Vagina (tissue), 2 donors: ENCODE results near the gene PACS2. TPM values are rescaled to one million over a fixed set of nuclear protein-coding genes. Genes with fewer than 3 reads are reported as not detected.

Experiments used
- DNase-seq, 2 donors: peaks; one replicate each; pipeline ENCODE4 v3.0.0-alpha.2; 2017; ENCODE audit errors: extremely low spot score in 2 of 2
- H3K27ac ChIP-seq: fragments of 200-600 bp; sonication (generic); one replicate; pipeline ENCODE4 v1.5.1; 2019
- H3K27me3 ChIP-seq: fragments of 200-600 bp; sonication (generic); one replicate; pipeline ENCODE4 v1.5.1; 2019
- H3K36me3 ChIP-seq, 2 donors: fragments of 200-600 bp; sonication (generic); one replicate each; pipeline ENCODE4 v1.5.1; 2017 to 2019
- H3K4me1 ChIP-seq: fragments of 200-600 bp; sonication (generic); one replicate; pipeline ENCODE4 v1.5.1; 2019
- H3K4me3 ChIP-seq, 2 donors: fragments of 200-600 bp; sonication (generic); 1 replicate in 1 of 2; 2 replicates in 1 of 2; pipeline ENCODE4 v1.5.1; 2016 to 2019
- H3K9me3 ChIP-seq: fragments of 200-600 bp; sonication (generic); one replicate; pipeline ENCODE4 v1.5.1; 2019
- CTCF ChIP-seq, 3 experiments: fragments of 450-650 bp in 2 of 3; fragments of 200-600 bp in 1 of 3; sonication (generic) in 1 of 3; IDR thresholded peaks; one replicate each; pipeline ENCODE4 v1.5.1; 2017 to 2019; ENCODE audit warnings: antibody characterized with exemption in 3 of 3, mild to moderate bottlenecking in 2 of 3, moderate library complexity in 2 of 3
- POLR2A ChIP-seq, 2 donors: fragments of 450-650 bp; IDR thresholded peaks; one replicate each; pipeline ENCODE4 v1.6.1; 2017; ENCODE audit warnings: antibody characterized with exemption in 2 of 2, mild to moderate bottlenecking in 2 of 2, moderate library complexity in 2 of 2
- POLR2AphosphoS5 ChIP-seq, 2 donors: sonication (generic); formaldehyde crosslinking; IDR thresholded peaks; one replicate each; pipeline ENCODE4 v1.9.0; 2017; ENCODE audit warnings: antibody characterized with exemption in 2 of 2, mild to moderate bottlenecking in 2 of 2, low read depth in 1 of 2; ENCODE audit not compliant: insufficient read depth in 1 of 2
- intact Hi-C: fragments of 100-400 bp; cut with DNase I; formaldehyde crosslinking; loops from one replicate; pipeline ENCODE4 v1.15.1; 2023
- total RNA-seq: library from RNA; depleted of rRNA; stranded (reverse); fragments of >200 nt; gene quantifications from one replicate; pipeline ENCODE4 v1.2.3, GENCODE V29; 2016

PACS2 gene
- total RNA-seq, 1 donor from 2014 or later, result 64.8 TPM

- H3K36me3 ChIP-seq, result no peaks in the 10 kb centered on the region
- no peaks in the 10 kb centered on the region for H3K27me3 ChIP-seq
- no peak for DNase-seq
- peaks cover 32% of the 10 kb centered on the region for H3K4me1 ChIP-seq
- no peak overlapping the region for H3K27ac ChIP-seq
- H3K9me3 ChIP-seq, result no peaks in the 10 kb centered on the region
- H3K4me3 ChIP-seq, result no peak overlapping the region
- no peak for TF ChIP-seq CTCF (IDR thresholded peaks at IDR 0.05)
- no peak for TF ChIP-seq POLR2A (IDR thresholded peaks at IDR 0.05)
- TF ChIP-seq POLR2AphosphoS5 (IDR thresholded peaks at IDR 0.05; ENCODE audit: insufficient read depth in 1 of 2, low read depth in 1 of 2), result no peak
- intact Hi-C loops, result no loop called here
These were observed 21.4 kb downstream of the PACS2 start for GRCh38 chr14:105335735-105336476.

DNA sequence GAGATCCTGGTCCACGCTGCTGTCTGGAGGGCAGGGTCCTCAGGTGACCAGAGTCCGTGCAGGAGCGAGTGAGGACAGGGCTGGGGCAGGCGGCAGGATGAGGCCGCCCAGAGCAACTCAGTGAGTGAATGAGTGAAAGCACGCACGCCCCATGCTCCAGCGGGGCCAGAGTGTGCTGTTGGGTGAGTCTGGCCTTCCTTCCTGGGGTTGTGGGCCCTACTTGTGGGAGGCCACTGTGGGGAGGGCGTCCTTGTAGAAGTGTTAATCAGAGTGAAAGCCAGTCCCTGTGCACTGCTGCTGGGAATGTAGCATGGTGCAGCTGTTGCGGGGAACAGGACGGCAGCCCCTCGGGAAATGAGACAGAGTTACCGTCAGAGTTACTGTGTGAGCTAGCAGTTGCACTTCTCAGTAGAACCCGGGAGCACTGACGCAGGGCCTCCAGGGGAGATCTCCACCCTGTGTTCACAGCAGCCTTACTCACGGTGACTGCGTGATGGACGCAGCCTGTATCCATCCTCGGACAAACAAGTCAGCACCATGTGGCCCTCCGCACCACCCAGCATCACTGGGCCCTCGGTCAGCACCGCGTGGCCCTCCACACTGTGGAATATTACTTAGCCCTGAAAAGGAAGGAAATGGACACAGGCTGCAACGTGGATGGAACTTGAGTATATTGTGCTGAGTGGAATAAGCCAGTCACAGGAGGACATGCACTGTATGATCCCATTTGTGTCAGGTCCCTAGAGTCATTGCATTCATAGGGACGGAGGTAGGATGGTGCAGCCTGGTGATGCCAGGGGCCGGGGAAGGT lies 22.1 kb downstream of the PACS2 start:
- Histone ChIP-seq H3K27me3 (no peaks in the 10 kb centered on the region), H3K9me3 (no peaks in the 10 kb centered on the region), H3K36me3 (no peaks in the 10 kb centered on the region), H3K4me3 (no peak overlapping the region), H3K27ac (no peak overlapping the region), H3K4me1 (peaks cover 31% of the 10 kb centered on the region)
- no peak for DNase-seq
- intact Hi-C loops, result no loop called here
- TF ChIP-seq CTCF (IDR thresholded peaks at IDR 0.05) (no peak), POLR2AphosphoS5 (IDR thresholded peaks at IDR 0.05; ENCODE audit: insufficient read depth in 1 of 2, low read depth in 1 of 2) (no peak), POLR2A (IDR thresholded peaks at IDR 0.05) (no peak)

GRCh38 chr14:105337433-105337832 lies 22.9 kb downstream of the PACS2 start:
- Histone ChIP-seq H3K36me3 (no peaks in the 10 kb centered on the region), H3K4me3 (no peak overlapping the region), H3K9me3 (no peaks in the 10 kb centered on the region), H3K4me1 (peaks cover 26% of the 10 kb centered on the region), H3K27ac (no peak overlapping the region), H3K27me3 (no peaks in the 10 kb centered on the region)
- DNase-seq, result no peak
- TF ChIP-seq POLR2A (IDR thresholded peaks at IDR 0.05) (no peak), POLR2AphosphoS5 (IDR thresholded peaks at IDR 0.05; ENCODE audit: insufficient read depth in 1 of 2, low read depth in 1 of 2) (no peak), CTCF (IDR thresholded peaks at IDR 0.05) (no peak)
- intact Hi-C loops, result no loop called here

DNA sequence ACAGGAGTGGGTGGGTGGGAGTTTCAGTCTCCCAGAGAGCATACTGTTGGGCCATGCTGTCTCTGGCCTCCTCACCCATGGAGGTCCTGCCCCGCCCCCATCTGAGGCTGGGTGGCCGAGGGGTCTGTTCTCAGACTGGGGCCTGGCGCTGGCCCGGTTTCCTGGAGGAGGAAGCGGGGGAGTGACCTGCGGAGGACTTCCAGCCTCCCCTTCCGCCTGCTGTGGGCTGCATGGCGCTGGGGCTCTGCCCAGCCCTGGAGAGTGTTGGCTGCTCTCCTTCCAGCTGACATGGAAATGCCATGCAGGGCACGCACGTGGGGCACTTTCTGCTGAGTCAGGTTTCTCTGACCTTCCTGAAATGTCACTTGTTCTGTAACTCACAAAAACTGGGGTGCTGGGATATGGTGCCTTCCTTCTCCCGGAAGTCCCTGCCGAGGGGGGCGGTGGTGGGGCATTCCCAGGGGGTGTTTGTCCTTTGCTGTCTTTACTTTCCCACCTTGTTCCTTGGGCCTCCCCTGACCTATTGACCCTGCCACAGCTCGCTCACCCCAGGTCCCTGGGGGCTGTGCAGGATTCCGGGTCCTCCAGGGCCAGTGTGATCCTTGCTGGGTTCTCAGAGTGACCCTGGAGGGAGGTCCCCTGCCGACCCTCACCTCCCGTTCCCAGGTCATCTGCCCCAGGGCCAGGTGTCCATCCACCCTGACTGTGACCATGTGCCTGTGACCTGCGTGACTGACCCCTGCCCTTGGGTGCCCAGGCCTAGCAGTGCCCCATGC lies 23.6 kb downstream of the PACS2 start:
- no peaks in the 10 kb centered on the region for H3K36me3 ChIP-seq
- intact Hi-C loops, result no loop called here
- peaks cover 20% of the 10 kb centered on the region for H3K4me1 ChIP-seq
- TF ChIP-seq POLR2AphosphoS5 (IDR thresholded peaks at IDR 0.05; ENCODE audit: insufficient read depth in 1 of 2, low read depth in 1 of 2) (no peak), CTCF (IDR thresholded peaks at IDR 0.05) (no peak), POLR2A (IDR thresholded peaks at IDR 0.05) (no peak)
- H3K27me3 ChIP-seq, result no peaks in the 10 kb centered on the region
- no peak overlapping the region for H3K27ac ChIP-seq
- H3K9me3 ChIP-seq, result no peaks in the 10 kb centered on the region
- H3K4me3 ChIP-seq, result no peak overlapping the region
- DNase-seq, result no peak
